H9 (cell line): ENCODE data around the gene EPAS1. TPM values are rescaled to one million over a fixed set of nuclear protein-coding genes. Genes with fewer than 3 reads are reported as not detected.
A peak's percentile ranks its signal among the peaks of the same experiment; 100 is the strongest.

Source experiments
- DNase-seq: peaks from one replicate; pipeline ENCODE4 v3.0.0-alpha.2; 2017
- H2AFZ ChIP-seq: one replicate; pipeline ENCODE4 v1.6.1; 2013; ENCODE audit warnings: mild to moderate bottlenecking, low read length, control low read depth, moderate library complexity
- H2AK5ac ChIP-seq: 2 replicates; pipeline ENCODE4 v1.6.1; 2013; ENCODE audit warnings: low read length, control low read depth, mixed read lengths; ENCODE audit not compliant: insufficient read length
- H2BK120ac ChIP-seq: one replicate; pipeline ENCODE4 v1.6.1; 2013; ENCODE audit warnings: low read depth, mild to moderate bottlenecking, low read length, control low read depth, inconsistent platforms; ENCODE audit not compliant: poor library complexity, severe bottlenecking
- H2BK12ac ChIP-seq: 2 replicates; pipeline ENCODE4 v1.6.1; 2013; ENCODE audit warnings: low read length, control low read depth, mixed read lengths, low read depth; ENCODE audit not compliant: insufficient read length
- H2BK15ac ChIP-seq: 2 replicates; pipeline ENCODE4 v1.6.1; 2013; ENCODE audit warnings: low read depth, low read length, control low read depth
- H2BK20ac ChIP-seq: one replicate; pipeline ENCODE4 v1.6.1; 2013; ENCODE audit warnings: low read depth, mild to moderate bottlenecking, low read length, control low read depth, inconsistent platforms; ENCODE audit not compliant: poor library complexity, severe bottlenecking
- H2BK5ac ChIP-seq: 2 replicates; pipeline ENCODE4 v1.6.1; 2013; ENCODE audit warnings: low read length, control low read depth, mixed read lengths; ENCODE audit not compliant: insufficient read length
- H3K14ac ChIP-seq: 2 replicates; pipeline ENCODE4 v1.6.1; 2013; ENCODE audit warnings: low read length, control low read depth; ENCODE audit not compliant: insufficient read depth
- H3K18ac ChIP-seq: 2 replicates; pipeline ENCODE4 v1.6.1; 2013; ENCODE audit warnings: low read depth, mild to moderate bottlenecking, mixed read lengths, low read length, control low read depth; ENCODE audit not compliant: insufficient read length
- H3K23ac ChIP-seq: 2 replicates; pipeline ENCODE4 v1.6.1; 2013; ENCODE audit warnings: low read length, control low read depth, mixed read lengths, low read depth; ENCODE audit not compliant: insufficient read length
- H3K23me2 ChIP-seq: 2 replicates; pipeline ENCODE4 v1.6.1; 2013; ENCODE audit warnings: low read depth, mild to moderate bottlenecking, mixed read lengths, low read length, control low read depth; ENCODE audit not compliant: insufficient read length, poor library complexity, severe bottlenecking
- H3K27ac ChIP-seq: 2 replicates; pipeline ENCODE4 v1.5.1; 2013; ENCODE audit warnings: low read length, control low read depth, mixed read lengths, low read depth; ENCODE audit not compliant: insufficient read length
- H3K27me3 ChIP-seq: 2 replicates; pipeline ENCODE4 v1.6.1; 2013; ENCODE audit warnings: low read length, control low read depth, inconsistent platforms; ENCODE audit not compliant: insufficient read depth
- H3K4ac ChIP-seq: 2 replicates; pipeline ENCODE4 v1.6.1; 2013; ENCODE audit warnings: low read depth, mild to moderate bottlenecking, control low read depth, inconsistent platforms, low read length, moderate library complexity
- H3K4me1 ChIP-seq: 2 replicates; pipeline ENCODE4 v1.6.1; 2013; ENCODE audit warnings: low read length, control low read depth, inconsistent platforms; ENCODE audit not compliant: insufficient read depth
- H3K4me2 ChIP-seq: 2 replicates; pipeline ENCODE4 v1.6.1; 2013; ENCODE audit warnings: low read length, control low read depth, mixed read lengths; ENCODE audit not compliant: insufficient read length, insufficient read depth
- H3K56ac ChIP-seq: 2 replicates; pipeline ENCODE4 v1.6.1; 2013; ENCODE audit warnings: low read depth, mild to moderate bottlenecking, mixed read lengths, low read length, control low read depth; ENCODE audit not compliant: insufficient read length
- H3K79me1 ChIP-seq: 2 replicates; pipeline ENCODE4 v1.6.1; 2013; ENCODE audit warnings: low read depth, mild to moderate bottlenecking, moderate library complexity, low read length, control low read depth, inconsistent platforms; ENCODE audit not compliant: insufficient read depth, poor library complexity, severe bottlenecking
- H3K79me2 ChIP-seq: 2 replicates; pipeline ENCODE4 v1.6.1; 2013; ENCODE audit warnings: low read length, control low read depth, inconsistent platforms; ENCODE audit not compliant: insufficient read depth
- H3K9ac ChIP-seq: 2 replicates; pipeline ENCODE4 v1.6.1; 2013; ENCODE audit warnings: low read length, control low read depth, mixed read lengths; ENCODE audit not compliant: insufficient read length; ENCODE audit errors: extremely low read depth
- H3K9me3 ChIP-seq: one replicate; pipeline ENCODE4 v1.6.1; 2013; ENCODE audit warnings: low read depth, low read length, inconsistent platforms; ENCODE audit not compliant: control insufficient read depth
- H3T11ph ChIP-seq: one replicate; pipeline ENCODE4 v1.6.1; 2013; ENCODE audit warnings: mild to moderate bottlenecking, low read length, control low read depth, inconsistent platforms
- H4K20me1 ChIP-seq: one replicate; pipeline ENCODE4 v1.6.1; 2013; ENCODE audit not compliant: control insufficient read depth, insufficient read length, insufficient read depth
- H4K5ac ChIP-seq: 2 replicates; pipeline ENCODE4 v1.6.1; 2013; ENCODE audit warnings: low read depth, mild to moderate bottlenecking, mixed read lengths, low read length, control low read depth; ENCODE audit not compliant: insufficient read length
- H4K8ac ChIP-seq: replicated peaks from 2 replicates; pipeline ENCODE4 v1.6.1; 2013; ENCODE audit warnings: low read length, control low read depth, mixed read lengths, low read depth; ENCODE audit not compliant: insufficient read length
- H4K91ac ChIP-seq: 2 replicates; pipeline ENCODE4 v1.6.1; 2013; ENCODE audit warnings: low read depth, mild to moderate bottlenecking, moderate library complexity, mixed read lengths, low read length, control low read depth; ENCODE audit not compliant: insufficient read length
- H3K27ac Mint-ChIP-seq, 3 experiments: 2 replicates in 2 of 3; 3 replicates in 1 of 3; pipeline ENCODE4 v1.8.0; 2020 to 2021; ENCODE audit warnings: mixed read lengths in 3 of 3, mild to moderate bottlenecking in 1 of 3, moderate library complexity in 1 of 3
- H3K27me3 Mint-ChIP-seq: 2 replicates; pipeline ENCODE4 v1.8.0; 2021; ENCODE audit warnings: low read depth, mild to moderate bottlenecking, moderate library complexity, mixed read lengths
- H3K36me3 Mint-ChIP-seq, 3 experiments: 2 replicates in 2 of 3; 3 replicates in 1 of 3; pipeline ENCODE4 v1.8.0; 2020 to 2021; ENCODE audit warnings: low read depth in 3 of 3, mixed read lengths in 3 of 3; ENCODE audit not compliant: insufficient read depth in 1 of 3
- H3K4me1 Mint-ChIP-seq, 2 experiments: 2 replicates each; pipeline ENCODE4 v1.8.0; 2020; ENCODE audit warnings: mixed read lengths in 2 of 2
- H3K4me3 Mint-ChIP-seq, 2 experiments: 2 replicates in 1 of 2; 3 replicates in 1 of 2; pipeline ENCODE4 v1.8.0; 2020 to 2021; ENCODE audit warnings: mild to moderate bottlenecking in 2 of 2, mixed read lengths in 2 of 2, moderate library complexity in 1 of 2
- H3K9me3 Mint-ChIP-seq, 2 experiments: 2 replicates in 1 of 2; 3 replicates in 1 of 2; pipeline ENCODE4 v1.8.0; 2020; ENCODE audit warnings: mild to moderate bottlenecking in 2 of 2, mixed read lengths in 2 of 2, moderate library complexity in 1 of 2
- CTCF ChIP-seq: fragments of 200-600 bp; sonication (generic); conservative IDR thresholded peaks from 3 replicates; pipeline ENCODE4 v1.8.0; 2021; ENCODE audit warnings: antibody characterized with exemption, mild to moderate bottlenecking
- WGBS: extraction: QIAGEN DNeasy Blood & Tissue Kit; methylation state at CpG from one replicate; pipeline ENCODE4 v1.1.7; 2013; ENCODE audit warnings: missing lambda C conversion rate, low lambda C conversion rate, mixed read lengths; ENCODE audit not compliant: insufficient read length; ENCODE audit errors: extremely low coverage; 5-methylcytosine and 5-hydroxymethylcytosine counted together
- total RNA-seq: library from RNA; stranded (reverse); gene quantifications from 2 replicates; pipeline ENCODE4 v1.2.1, GENCODE V29; 2021

Gene EPAS1
- total RNA-seq, 1 experiment from 2014 or later = 1.1 TPM

GRCh38 chr2:46384457-46384815, 87.2 kb downstream of the EPAS1 start:
- no peak overlapping the region for H2AK5ac ChIP-seq
- no peak overlapping the region for H2BK20ac ChIP-seq
- H3K18ac ChIP-seq = no peak overlapping the region
- no CpG with 5 or more reads among the region's 12 CpGs for WGBS
- Mint-ChIP-seq H3K27ac (0 out of 7 replicates have a peak overlapping the region, but pooled peaks of 1 of the 3 experiments have one; percentile 31), H3K4me3 (no peak overlapping the region), H3K27me3 (no peaks in the 10 kb centered on the region; the same call in 1 of the 2 replicates), H3K36me3 (no peaks in the 10 kb centered on the region), H3K4me1 (no peaks in the 10 kb centered on the region), H3K9me3 (no peaks in the 10 kb centered on the region)
- TF ChIP-seq CTCF = no peak
- no peak overlapping the region for H3K4ac ChIP-seq
- H2BK5ac ChIP-seq = no peak overlapping the region
- no peak overlapping the region; the same call in 1 of the 2 replicates for H3K14ac ChIP-seq
- no peaks in the 10 kb centered on the region for H3K23me2 ChIP-seq
- H3K27ac ChIP-seq = no peak overlapping the region
- H3K4me2 ChIP-seq = no peak overlapping the region
- H3K23ac ChIP-seq = no peak overlapping the region
- no peak overlapping the region for H4K5ac ChIP-seq
- peak; percentile 17 for DNase-seq
- H4K8ac ChIP-seq = no peak overlapping the region
- no peaks in the 10 kb centered on the region for H4K20me1 ChIP-seq
- no peaks in the 10 kb centered on the region for H3K79me2 ChIP-seq
- H3T11ph ChIP-seq = no peak overlapping the region
- H4K91ac ChIP-seq = no peak overlapping the region
- H3K79me1 ChIP-seq = no peaks in the 10 kb centered on the region
- no peak overlapping the region for H2BK12ac ChIP-seq
- H3K9ac ChIP-seq = no peak overlapping the region
- H3K27me3 ChIP-seq = no peaks in the 10 kb centered on the region
- no peak overlapping the region for H2AFZ ChIP-seq
- H3K56ac ChIP-seq = no peak overlapping the region
- no peak overlapping the region for H2BK120ac ChIP-seq
- no peaks in the 10 kb centered on the region for H3K4me1 ChIP-seq
- H2BK15ac ChIP-seq = no peak overlapping the region
- no peaks in the 10 kb centered on the region for H3K9me3 ChIP-seq
